Endometrial microvascular endothelial cells (primary cell): Measurements from ENCODE around the gene SRSF6. TPM values are rescaled to one million over a fixed set of nuclear protein-coding genes. Genes with fewer than 3 reads are reported as not detected.
"Not testable (repeated sequence)": the region's sequence is repeated elsewhere in the genome, so short reads cannot be mapped to it uniquely, and the experiment has no call there.

ENCODE experiments used
- in situ Hi-C: cut with HindIII; loops from 2 replicates; pipeline ENCODE4 v1.10.0; 2017; ENCODE audit warnings: low sequenced_read_pairs, low pct_unique_long_range_greater_than_20kb; ENCODE audit errors: inconsistent ontology term
- total RNA-seq: library from RNA; depleted of rRNA; stranded (reverse); fragments of >200 nt; gene quantifications from one replicate; pipeline ENCODE4 v1.2.3, GENCODE V29; 2015; ENCODE audit errors: inconsistent ontology term

Gene SRSF6
- total RNA-seq, 1 donor from 2014 or later: 70.9 TPM

DNA sequence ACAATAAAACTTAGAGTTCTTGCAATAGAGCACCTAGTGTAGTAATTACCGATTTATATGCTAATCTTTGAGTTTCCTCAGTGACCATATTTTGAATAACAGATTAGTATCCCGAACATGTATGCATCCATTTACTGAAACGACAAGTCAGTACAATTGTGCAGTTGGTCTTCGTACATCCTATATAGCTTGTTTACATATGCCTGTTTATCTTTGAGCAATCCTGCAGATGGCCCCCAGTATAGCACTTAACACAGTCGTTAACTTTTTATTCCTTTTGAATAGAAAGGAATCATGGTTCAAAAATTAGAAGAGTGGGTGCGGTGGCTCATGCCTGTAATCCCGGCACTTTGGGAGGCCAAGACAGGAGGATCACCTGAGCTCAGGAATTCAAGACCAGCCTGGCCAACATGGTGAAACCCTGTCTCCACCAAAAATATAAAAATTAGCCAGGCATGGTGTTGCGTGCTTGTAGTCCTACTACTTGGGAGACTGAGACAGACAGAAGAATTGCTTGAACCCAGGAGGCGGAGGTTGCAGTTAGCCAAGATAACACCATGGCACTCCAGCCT lies 6.6 kb downstream of the SRSF6 start:
- in situ Hi-C loops: no loop called here

DNA sequence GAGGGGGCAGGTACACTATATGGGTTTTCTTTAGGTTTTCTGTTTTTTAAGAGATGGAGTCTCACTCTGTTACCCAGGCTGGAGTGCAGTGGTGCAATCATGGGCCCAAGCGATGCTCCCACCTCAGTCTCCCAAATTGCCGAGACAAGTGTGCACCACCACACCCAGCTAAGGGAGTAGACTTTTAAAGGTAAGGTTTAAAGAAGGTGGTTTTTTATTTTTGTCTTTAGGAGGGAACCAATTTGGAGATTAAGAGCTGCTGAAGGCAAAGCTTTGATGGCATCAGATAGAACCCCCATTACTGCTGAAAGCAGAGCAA lies 7.9 kb downstream of the SRSF6 start:
- in situ Hi-C loops: no loop called here

DNA sequence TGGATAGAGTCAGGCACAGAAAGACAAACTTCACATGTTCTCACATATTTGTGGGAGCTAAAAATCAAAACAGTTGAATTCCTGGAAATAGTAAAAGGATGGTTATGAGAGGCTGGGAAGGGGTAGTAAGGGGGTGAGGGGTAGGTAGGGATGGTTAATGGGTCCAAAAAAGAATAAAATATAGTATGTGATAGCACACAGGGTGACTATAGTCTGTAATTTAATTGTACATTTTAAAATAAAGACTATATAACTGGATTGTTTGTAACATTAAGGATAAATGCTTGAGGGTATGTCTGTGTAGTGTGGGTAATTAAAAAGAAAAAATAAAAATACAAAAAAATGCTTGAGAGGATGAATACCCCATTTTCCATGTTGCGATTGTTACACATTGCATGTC lies 9.9 kb downstream of the SRSF6 start:
- in situ Hi-C loops: no loop called here

DNA sequence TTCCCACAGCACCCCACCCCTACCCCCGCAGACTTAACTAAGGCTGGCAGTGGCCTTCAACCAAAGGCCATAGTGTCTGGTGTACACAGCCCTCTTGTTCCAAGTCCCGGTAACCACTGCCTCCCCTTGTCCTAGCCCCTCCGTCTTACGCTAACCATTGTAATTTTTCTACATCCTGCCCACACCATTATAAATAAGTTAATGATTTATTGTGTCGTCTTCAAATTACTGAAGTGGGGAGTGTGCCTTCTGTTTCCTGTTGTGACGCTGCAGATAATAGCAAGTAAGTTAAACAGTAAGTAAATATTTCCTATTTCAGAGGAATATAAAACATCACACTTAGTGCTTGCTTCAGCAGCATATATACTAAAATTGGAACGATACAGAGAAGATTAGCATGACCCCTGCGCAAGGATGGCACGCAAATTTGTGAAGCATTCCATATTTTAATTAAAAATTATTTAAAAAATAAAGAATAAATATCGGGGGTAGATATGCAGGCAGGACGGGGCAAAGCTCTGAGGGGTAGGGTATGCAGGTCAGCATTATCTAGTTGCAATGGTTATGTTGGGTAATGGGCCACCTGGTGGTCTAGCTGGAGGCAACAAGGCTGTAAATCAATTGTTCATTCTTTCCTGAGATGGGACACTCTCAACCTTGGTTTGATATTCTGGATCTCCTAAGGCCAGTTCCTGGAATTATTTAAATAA lies 15.1 kb downstream of the SRSF6 start:
- in situ Hi-C loops: no loop called here

DNA sequence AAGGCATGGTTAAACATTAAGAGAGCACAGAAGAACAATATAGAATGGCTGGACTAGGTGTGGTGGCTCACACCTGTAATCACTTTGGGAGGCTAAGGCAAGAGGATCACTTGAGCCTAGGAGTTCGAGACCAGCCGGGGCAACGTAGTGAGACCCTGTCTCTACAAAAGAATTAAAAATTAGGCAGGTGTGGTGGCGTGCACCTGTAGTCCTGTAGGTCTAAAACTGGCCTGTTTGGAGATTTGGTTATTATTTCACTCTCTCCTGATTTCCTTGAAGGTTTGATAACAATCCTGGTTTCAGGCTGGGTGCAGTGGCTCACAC lies 15.6 kb downstream of the SRSF6 start:
- in situ Hi-C loops: no loop called here

DNA sequence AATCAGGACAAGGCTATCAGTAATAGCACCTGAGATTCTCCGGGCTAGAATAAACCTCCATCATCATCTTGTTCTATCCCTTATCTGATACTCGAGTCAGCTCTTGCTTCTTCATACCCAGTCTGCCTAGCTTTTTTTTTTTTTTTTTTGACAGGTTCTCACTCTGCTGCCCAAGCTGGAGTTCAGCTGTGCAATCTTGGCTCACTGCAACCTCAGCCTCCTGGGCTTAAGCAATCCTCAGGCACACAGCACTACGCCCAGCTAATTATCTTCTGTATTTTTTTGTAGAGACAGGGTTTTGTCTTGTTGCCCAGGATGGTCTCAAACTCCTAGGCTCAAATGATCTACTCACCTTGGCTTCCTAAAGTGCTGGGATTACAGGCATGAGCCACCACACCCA lies 19.5 kb downstream of the SRSF6 start:
- in situ Hi-C loops: no loop called here

DNA sequence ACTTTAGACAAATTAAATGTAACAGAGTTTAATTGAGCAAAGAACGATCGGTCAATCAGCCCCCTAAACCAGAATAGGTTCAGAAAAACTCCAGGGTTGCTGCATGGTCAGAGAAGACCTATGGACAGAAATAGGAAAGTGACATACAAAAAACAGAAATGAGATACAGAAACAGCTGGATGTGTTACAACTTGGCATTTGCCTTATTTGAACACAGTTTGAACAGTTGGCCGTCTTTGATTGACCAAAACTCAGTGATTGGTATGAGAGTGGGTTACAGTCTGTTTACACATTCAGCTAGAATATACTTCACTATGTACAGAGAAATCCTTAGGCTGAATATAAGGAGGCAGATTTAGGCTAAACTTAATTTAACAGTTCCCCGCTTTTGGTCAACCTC lies 19.9 kb downstream of the SRSF6 start:
- in situ Hi-C loops: no loop called here

DNA sequence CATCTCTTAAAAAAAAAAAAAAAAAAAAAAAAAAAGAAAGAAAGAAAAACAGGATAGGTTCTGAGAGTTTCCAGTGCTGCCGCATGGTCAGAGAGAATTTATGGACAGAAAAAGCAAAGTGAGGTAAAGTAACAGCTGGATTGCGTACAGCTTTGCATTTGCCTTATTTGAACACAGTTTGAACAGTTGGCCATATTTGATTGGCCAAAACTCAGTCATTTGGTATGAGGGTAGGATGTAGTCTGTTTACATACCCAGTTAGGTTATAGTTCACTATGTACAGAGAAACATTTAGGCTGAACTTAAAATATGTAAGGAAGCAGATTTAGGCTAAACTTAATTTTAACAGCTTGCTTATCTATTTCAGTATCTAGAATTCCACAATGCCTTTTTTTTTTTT lies 32.3 kb downstream of the SRSF6 start:
- in situ Hi-C loops: no loop called here

DNA sequence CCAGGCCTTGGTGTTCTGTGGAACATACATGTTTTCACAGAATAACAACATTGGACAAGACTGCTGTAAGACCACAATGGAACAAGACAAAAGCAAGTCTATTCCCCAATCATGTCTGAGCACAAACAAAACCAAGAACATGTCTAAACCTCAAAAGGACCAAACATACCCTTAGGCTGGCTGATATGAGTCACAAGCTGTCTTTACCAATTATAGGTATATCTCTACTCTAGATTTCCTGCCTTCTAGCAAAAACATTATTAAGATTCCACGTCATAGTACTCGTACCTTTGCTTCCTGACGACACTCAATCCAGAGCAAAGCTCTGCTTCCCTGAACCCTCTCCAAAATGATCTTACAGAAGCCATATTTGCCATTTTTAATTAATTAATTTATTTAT lies 34.4 kb downstream of the SRSF6 start:
- in situ Hi-C loops: no loop called here

DNA sequence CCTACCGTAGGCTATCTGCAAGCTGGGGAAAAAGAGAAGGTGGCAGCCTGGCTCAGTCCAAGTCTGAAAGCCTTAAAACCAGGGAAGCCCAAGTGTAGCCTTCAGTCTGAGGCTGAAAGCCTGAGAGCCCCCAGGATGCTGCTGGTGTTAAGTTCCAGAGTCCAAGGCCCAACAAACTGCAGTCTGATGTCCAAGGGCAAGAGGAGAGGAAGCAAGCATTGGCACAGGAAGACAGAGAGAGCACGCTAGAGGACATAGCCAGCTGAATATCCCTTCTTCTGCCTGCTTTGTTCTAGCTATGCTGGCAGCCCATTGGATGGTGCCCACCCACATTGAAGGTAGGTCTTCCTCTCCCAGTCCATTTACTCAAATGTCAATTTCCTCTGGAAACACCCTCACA lies 37.7 kb downstream of the SRSF6 start:
- in situ Hi-C loops: no loop called here

DNA sequence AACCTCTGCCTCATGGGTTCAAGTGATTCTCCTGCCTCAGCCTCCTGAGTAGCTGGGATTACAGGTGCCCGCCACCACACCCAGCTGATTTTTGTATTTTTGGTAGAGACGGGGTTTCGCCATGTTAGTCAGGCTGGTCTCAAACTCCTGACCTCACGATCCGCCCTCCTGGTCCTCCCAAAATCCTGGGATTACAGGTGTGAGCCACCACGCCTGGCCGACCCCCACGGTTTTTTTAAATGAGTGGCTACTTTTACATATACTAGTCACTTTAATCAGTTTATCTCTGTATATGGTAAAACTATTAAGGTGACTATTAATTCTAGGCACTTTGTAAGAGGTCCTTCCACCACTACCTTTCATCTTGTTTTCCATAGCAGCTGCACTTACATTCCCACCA lies 44.3 kb downstream of the SRSF6 start:
- in situ Hi-C loops: not testable (repeated sequence)

DNA sequence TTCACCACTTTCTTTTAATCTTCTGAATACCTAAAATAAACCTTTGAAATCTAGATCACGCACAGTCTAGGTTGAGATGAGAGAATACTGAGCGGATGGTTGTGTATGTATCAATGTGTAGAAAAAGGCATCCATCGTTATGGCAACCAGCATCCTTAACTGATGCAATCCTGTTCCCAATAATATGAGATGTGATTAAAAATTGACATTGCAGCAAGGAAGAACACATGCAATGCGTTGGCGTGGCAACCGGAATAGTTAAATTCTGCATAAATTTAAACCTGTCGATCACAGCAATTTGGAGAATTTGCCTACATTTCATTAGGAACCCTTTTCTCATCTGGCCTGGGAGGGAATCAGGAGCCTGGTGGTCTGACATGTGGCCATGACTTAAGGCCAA lies 48.5 kb downstream of the SRSF6 start:
- in situ Hi-C loops: no loop called here

DNA sequence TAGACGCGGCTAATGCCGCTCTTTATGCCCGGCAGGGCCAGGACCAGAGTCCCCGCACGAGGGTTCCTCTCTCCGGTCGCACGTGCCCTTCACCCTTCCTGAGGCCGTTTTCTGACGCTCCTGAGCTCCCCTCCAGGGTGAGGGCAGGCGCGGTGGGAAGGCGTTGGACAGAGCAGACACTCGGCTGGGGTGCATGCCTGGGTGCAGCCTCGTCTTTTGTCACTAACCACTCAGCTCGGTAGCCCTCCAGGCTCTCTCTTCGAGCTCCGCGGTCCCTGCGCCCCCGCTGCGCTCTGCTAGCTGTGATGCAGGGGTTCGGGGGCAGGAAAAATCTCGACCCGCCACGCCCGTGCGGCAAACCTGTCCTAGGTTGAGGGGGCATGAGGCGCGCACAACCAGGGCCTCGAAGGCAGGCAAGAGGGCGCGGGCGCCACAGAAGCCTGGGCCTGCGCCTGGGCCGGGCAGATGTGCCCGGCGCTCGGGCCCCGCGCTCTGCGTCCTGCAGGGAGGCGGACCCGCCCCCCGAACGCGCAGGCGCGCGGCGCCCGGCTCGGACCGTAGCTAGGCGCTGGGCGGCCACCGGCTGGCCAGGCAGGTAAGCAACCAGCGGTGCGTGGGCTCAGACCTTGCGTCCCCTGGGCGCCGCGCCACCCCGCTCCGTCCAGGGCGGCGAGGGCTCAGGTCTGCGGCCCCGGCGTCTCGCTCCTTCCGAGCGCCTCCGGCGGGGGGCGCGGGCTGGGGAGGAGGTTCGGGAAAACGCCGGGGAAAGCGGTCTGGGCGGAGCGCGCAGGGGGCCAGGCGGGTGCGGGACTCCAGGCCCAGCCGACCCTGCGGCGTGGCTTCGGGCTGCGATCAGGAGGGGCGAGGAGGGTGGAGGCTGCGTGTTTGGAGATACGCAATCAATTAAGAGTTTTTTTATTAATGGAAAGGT lies 49.7 kb downstream of the SRSF6 start, which contains the start of gene L3MBTL1:
Gene L3MBTL1, plus strand, starts transcription at position 548 of the 931 bp plus-strand sequence. CDS start 5,807 bp downstream, outside the sequence.
- in situ Hi-C loops: no loop called here

DNA sequence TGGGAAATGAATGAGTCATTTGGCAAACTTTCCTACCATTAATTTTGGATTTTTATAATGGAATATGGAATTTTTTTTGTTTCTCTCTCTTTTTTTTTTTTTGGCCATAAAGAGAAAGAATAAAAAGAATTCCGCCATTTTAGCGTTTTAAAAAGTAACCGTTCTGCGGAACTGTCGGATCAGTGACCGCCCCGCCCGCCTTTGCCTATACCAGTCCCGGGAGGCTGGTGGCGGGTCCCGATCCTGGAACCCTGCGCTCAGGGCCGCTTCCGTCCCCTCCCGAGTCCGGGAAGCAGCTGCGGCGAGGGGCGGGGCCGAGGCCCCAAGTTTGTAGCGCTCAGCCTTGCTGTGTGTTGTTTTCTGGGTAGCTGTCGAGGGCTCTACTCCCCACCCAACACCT lies 50.4 kb downstream of the SRSF6 start:
- in situ Hi-C loops: no loop called here

DNA sequence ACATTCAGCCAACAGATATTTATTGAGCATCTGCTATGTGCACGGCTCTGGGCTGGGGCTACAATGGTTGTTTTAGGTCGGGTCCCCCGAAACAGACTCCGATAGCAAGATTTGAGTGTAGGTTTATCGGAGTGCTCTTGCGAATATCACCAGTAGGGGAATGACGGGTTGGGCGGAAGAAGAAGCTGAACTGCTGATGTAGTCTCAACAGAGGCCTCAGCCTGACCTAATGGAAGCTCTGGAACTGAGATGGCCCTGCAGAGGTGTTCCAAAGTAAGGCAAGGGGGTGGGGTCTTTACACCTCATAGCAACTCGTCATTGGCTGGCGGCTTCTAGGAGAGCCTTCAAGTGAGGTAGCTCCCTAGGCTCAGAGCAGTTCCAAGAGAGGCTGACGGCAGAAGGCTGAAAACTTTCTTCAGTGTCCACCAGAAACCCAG lies 50.9 kb downstream of the SRSF6 start:
- in situ Hi-C loops: no loop called here

DNA sequence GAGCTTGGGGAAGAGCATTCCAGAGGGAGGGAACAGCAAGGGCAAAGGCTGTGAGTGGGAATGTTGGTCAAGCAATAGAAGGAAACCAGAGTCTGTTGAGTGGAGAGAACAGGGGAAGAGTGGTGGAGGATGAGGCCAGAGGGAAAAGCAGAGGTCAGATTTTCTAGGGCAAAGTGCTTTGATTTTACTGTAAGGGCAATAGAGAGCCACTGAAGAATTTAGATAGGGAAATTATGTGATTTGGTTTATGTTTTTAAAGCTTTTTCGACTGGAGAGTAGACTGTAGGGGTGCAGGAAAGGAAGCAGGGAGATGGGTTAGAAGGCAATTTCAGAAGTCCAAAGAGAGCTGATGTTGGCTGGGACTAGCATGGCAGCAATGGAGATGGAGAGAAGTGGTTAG lies 54.2 kb downstream of the SRSF6 start:
- in situ Hi-C loops: no loop called here

DNA sequence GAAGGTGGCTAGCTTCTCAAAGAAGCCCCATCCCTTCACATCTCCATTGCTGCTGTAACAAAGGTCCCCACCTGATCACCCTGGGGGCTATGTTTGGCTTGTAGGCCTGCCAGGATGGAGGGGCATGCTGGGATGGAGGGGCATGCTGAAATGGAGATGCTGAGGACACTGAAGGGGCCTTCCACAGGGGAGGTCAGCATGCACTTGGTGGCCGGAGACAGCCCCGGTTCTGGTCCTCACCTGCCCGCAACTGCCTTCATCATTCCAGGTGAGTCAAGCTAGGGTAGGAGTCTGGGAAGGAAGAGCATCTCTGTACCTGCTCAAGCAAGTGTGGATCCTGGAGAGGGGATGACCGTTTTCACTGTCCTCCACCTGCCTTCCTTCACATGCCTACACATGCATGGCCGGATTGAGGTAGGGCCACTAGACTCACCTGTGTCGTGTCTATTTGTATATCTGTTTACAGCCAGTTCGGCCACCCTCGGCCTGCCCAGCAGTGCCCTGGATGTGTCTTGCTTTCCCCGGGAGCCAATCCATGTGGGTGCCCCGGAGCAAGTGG lies 55.8 kb downstream of the SRSF6 start:
- in situ Hi-C loops: no loop called here
